ENCODE data around the gene IL36G.
"Not testable (repeated sequence)": the region's sequence is repeated elsewhere in the genome, so short reads cannot be mapped to it uniquely, and the experiment has no call there.

IL36G gene

DNA sequence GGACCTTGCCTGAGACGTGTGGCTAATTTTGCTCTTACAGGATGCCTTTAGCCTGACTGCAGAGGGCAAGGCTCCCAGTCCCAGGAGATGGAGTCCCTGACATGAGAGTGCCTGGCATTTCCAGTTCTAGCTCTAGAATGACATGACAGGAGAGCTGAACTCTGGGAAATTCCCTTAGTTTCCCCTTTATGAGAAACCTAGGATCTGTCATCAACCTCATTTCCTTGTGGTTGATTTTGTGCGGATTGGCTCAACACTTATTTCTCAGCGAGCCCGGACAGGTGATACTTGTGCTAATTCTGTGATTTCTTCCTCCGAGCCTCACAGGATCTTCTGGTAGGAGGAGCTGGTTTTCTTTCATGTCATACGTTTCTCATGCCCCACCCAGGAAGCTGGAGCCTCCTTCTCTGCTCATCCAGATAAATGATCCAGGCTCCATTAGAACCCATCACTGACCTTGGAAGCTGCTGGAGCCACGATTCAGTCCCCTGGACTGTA, at the start of gene IL36G:
IL36G (plus strand) TSS at position 448 of the 498 bp plus-strand sequence. CDS start 633 bp downstream, outside the sequence.
- TF ChIP-seq, protein P1, sequence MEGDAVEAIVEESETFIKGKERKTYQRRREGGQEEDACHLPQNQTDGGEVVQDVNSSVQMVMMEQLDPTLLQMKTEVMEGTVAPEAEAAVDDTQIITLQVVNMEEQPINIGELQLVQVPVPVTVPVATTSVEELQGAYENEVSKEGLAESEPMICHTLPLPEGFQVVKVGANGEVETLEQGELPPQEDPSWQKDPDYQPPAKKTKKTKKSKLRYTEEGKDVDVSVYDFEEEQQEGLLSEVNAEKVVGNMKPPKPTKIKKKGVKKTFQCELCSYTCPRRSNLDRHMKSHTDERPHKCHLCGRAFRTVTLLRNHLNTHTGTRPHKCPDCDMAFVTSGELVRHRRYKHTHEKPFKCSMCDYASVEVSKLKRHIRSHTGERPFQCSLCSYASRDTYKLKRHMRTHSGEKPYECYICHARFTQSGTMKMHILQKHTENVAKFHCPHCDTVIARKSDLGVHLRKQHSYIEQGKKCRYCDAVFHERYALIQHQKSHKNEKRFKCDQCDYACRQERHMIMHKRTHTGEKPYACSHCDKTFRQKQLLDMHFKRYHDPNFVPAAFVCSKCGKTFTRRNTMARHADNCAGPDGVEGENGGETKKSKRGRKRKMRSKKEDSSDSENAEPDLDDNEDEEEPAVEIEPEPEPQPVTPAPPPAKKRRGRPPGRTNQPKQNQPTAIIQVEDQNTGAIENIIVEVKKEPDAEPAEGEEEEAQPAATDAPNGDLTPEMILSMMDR (conservative IDR thresholded peaks at IDR 0.05; ENCODE audit: low read depth, low read length), result no peak
- no peak for DNase-seq (ENCODE audit: low read depth)
- H3K4me3 ChIP-seq (ENCODE audit: low read depth, low read length), result no peak within 1 kb of the TSS

DNA sequence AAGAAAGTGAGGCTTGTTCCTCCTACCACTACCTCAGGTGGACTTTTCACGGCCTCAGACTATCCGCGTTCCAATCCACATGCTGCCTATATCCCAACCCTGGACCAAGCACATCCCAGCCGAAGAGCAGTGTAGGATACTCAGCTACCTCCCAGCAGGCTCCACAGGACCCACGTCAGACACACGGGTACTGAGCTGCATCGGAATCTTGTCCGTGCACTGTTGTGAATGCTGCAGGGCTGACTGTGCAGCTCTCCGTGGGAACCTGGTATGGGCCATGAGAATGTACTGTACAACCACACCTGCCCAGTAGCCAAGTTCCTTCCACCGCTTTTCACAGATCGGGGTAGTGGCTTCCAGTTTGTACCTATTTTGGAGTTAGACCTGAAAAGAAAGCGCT, 44.5 kb upstream of the IL36G start:
- no peak for DNase-seq (ENCODE audit: low read depth)
- TF ChIP-seq, protein P1 (conservative IDR thresholded peaks at IDR 0.05; ENCODE audit: low read depth, low read length), result no peak

DNA sequence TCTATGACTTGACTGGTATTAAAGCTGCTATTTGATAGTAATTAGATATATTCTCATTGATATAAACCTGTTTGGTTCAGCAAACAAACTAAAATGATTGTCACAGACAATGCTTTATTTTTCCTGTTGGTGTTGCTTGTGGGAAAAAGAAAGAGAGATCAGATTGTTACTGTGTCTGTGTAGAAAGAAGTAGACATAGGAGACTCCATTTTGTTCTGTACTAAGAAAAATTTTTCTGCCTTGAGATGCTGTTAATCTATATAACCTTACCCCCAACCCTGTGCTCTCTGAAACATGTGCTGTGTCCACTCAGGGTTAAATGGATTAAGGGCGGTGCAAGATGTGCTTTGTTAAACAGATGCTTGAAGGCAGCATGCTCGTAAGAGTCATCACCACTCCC, 43.7 kb upstream of the IL36G start:
- not testable (repeated sequence) for DNase-seq (ENCODE audit: low read depth); H3K4me3 ChIP-seq (ENCODE audit: low read depth, low read length)

More for the DNA sequence above, 44.5 kb upstream of the IL36G start:
- H3K4me3 ChIP-seq (ENCODE audit: low read depth, low read length), result no peak overlapping the region

DNA sequence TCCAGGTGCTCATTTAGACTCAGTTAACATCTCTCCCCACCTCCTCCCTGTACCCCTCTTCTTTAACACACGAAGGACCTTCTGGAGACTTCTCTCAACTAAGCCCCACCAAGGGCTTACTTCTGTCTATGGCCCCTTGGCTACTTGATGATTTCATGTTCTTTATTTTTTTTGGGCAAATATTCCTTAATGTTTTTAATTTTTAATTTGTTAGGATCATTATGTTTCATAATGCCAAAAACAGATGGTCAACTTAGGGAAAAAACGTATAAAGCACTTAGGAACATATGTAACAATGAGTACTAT, 40.9 kb upstream of the IL36G start:
- no peak overlapping the region for H3K4me3 ChIP-seq (ENCODE audit: low read depth, low read length)
- no peak for DNase-seq (ENCODE audit: low read depth)
- TF ChIP-seq, protein P1 (conservative IDR thresholded peaks at IDR 0.05; ENCODE audit: low read depth, low read length), result no peak

DNA sequence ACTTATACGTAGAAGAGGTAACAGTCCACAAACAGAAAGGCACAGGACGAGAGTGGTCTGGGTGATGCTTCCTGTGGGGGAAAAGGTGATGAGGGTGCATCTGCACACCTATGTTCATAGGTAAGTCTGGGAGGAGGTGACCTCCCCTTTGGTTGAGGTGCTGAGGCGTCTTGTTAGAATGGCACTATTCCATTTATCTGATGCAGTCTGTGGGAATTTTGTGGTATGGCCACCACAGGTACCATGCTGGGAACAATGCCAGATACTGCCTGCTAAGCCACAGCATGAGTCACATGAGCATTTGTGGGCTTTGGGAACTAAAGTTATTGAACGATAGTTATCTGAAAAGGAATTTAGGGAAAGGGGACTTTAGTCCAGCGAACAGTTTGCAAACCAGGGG, 38.9 kb upstream of the IL36G start:
- H3K4me3 ChIP-seq (ENCODE audit: low read depth, low read length), result no peak overlapping the region
- TF ChIP-seq, protein P1 (conservative IDR thresholded peaks at IDR 0.05; ENCODE audit: low read depth, low read length), result no peak
- DNase-seq (ENCODE audit: low read depth), result peak; percentile 54

DNA sequence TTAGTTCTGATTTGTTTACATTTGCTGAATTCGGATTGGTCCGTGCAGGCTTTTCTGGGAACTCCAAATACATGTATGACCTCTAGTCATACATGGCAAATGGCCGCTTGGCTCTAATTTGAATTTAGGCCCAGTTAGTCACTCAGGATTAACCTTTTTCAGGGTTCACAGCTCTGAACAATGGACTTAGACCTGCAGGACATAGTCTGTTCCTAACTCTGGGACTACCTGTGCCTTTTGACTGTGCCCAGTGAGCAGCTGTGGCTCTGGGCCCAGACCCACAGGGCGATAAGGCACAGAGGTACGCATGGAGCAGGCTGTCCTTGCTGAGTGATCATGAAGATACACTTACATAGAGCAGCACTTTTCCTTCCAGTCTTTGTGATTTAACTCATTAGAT, 38.4 kb upstream of the IL36G start:
- DNase-seq (ENCODE audit: low read depth), result no peak
- TF ChIP-seq, protein P1 (conservative IDR thresholded peaks at IDR 0.05; ENCODE audit: low read depth, low read length), result no peak
- H3K4me3 ChIP-seq (ENCODE audit: low read depth, low read length), result no peak overlapping the region

DNA sequence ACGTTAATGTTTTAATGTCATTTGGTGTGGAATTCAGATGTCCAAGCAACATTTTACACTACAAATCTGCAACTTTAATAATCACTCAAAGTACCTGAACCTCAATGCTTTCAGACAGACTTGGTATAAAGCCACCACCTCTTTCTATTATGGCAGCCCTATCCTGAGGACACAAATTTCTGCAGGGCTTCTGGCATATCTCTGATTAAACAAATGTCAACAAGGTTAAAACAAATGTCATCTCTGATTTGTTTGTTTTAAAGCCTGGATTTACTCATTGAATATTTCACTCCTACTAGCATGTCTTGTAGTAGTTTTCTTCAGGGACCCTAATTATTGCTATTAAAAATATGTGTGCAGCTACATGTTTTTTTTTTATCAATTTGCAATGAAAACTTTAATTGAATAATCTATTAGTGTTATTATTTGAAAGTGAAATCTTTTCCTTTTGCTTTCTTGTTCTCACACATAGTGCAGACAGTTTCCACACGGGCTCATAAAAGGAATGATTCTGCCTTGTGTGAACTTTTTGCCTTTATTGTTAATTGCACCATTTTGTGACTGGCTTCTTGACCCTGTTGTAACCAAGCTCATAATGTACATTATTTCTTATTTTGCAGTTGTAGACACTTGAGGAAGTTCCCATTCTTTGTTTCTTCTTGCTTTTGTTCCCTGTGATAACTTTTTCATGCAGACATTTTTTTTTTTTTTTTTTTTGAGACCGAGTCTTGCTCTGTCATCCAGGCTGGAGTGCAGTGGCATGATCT, 36.8 kb upstream of the IL36G start:
- TF ChIP-seq, protein P1 (conservative IDR thresholded peaks at IDR 0.05; ENCODE audit: low read depth, low read length), result no peak
- DNase-seq (ENCODE audit: low read depth), result no peak
- H3K4me3 ChIP-seq (ENCODE audit: low read depth, low read length), result no peak overlapping the region
